Measurements from ENCODE around the gene MT3.

GRCh38 chr16:56589141-56590039 lies at the start of gene MT3:
- TF ChIP-seq CTCF (conservative IDR thresholded peaks at IDR 0.05 in 1 of 2, IDR thresholded peaks at IDR 0.05 in 1 of 2; ENCODE audit: extremely low read depth in 1 of 2, insufficient read depth in 1 of 2, low read depth in 1 of 2, low read length in 2 of 2), result no peak
- TF ChIP-seq EZH2 (IDR thresholded peaks at IDR 0.05; ENCODE audit: borderline replicate concordance, low read length), result peak; percentile 40

Measured in mammary epithelial cell (primary cell).